GM06990 (cell line): ENCODE measurements around the gene MT1HL1.

Source experiments
- DNase-seq: peaks from one replicate; pipeline ENCODE4 v3.0.0-alpha.2; 2011; ENCODE audit not compliant: insufficient read length; ENCODE audit errors: extremely low read depth
- H3K27me3 ChIP-seq: replicated peaks from 2 replicates; pipeline ENCODE4 v1.6.0; 2011; ENCODE audit warnings: low read length; ENCODE audit not compliant: control insufficient read depth, insufficient read depth
- H3K36me3 ChIP-seq: 2 replicates; pipeline ENCODE4 v1.5.1; 2011; ENCODE audit warnings: low read length; ENCODE audit not compliant: control insufficient read depth, insufficient read depth
- H3K4me3 ChIP-seq: replicated peaks from 2 replicates; pipeline ENCODE4 v1.5.1; 2011; ENCODE audit warnings: low read depth, mild to moderate bottlenecking, control low read depth, low read length
- CTCF ChIP-seq: IDR thresholded peaks from 2 replicates; pipeline ENCODE4 v1.5.1; 2011; ENCODE audit warnings: low read length, control low read depth, mild to moderate bottlenecking, inconsistent platforms; ENCODE audit not compliant: insufficient read depth, poor library complexity, severe bottlenecking

The MT1HL1 gene

GRCh38 chr1:237040823-237041222 lies 36.6 kb upstream of the MT1HL1 start:
- no peak overlapping the region for H3K4me3 ChIP-seq
- no peak for TF ChIP-seq CTCF
- H3K36me3 ChIP-seq = no peaks in the 10 kb centered on the region
- H3K27me3 ChIP-seq = no peaks in the 10 kb centered on the region
- no peak for DNase-seq

GRCh38 chr1:237038211-237038610 lies 34.0 kb upstream of the MT1HL1 start:
- Histone ChIP-seq H3K36me3 (no peaks in the 10 kb centered on the region), H3K4me3 (no peak overlapping the region), H3K27me3 (no peaks in the 10 kb centered on the region; the same call in 1 of the 2 replicates)
- DNase-seq = no peak
- no peak for TF ChIP-seq CTCF

GRCh38 chr1:237035759-237036158 lies 31.5 kb upstream of the MT1HL1 start:
- H3K27me3 ChIP-seq = no peaks in the 10 kb centered on the region; the same call in 1 of the 2 replicates
- no peak for TF ChIP-seq CTCF
- H3K36me3 ChIP-seq = no peaks in the 10 kb centered on the region
- H3K4me3 ChIP-seq = no peak overlapping the region
- no peak for DNase-seq

- Histone ChIP-seq H3K4me3 (no peak overlapping the region), H3K36me3 (no peaks in the 10 kb centered on the region), H3K27me3 (no peaks in the 10 kb centered on the region; the same call in 1 of the 2 replicates)
- DNase-seq = no peak
- no peak for TF ChIP-seq CTCF
Measured at GRCh38 chr1:237033804-237034203, 29.6 kb upstream of the MT1HL1 start.

- Histone ChIP-seq H3K36me3 (no peaks in the 10 kb centered on the region), H3K27me3 (no peaks in the 10 kb centered on the region; the same call in 1 of the 2 replicates), H3K4me3 (no peak overlapping the region)
- DNase-seq = no peak
- TF ChIP-seq CTCF = no peak
Measured at GRCh38 chr1:237033061-237033460, 28.8 kb upstream of the MT1HL1 start.

GRCh38 chr1:237032029-237032428 lies 27.8 kb upstream of the MT1HL1 start:
- TF ChIP-seq CTCF = no peak
- H3K4me3 ChIP-seq = no peak overlapping the region
- H3K36me3 ChIP-seq = no peaks in the 10 kb centered on the region
- DNase-seq = no peak
- no peaks in the 10 kb centered on the region; the same call in 1 of the 2 replicates for H3K27me3 ChIP-seq
